ENCODE data around the gene NFE2L2.
"Not testable (repeated sequence)": the region's sequence is repeated elsewhere in the genome, so short reads cannot be mapped to it uniquely, and the experiment has no call there.

Gene NFE2L2

GRCh38 chr2:177187631-177188312 is 76.8 kb downstream of the NFE2L2 start:
- DNase-seq (ENCODE audit: extremely low spot score) = no peak
- CTCF ChIA-PET = interaction anchor here (1.2 kb wide), 1 partner anchor 10 kb away, joined by 4 read pairs; no protein-coding TSS in a partner anchor

GRCh38 chr2:177186038-177186437 is 78.5 kb downstream of the NFE2L2 start:
- DNase-seq (ENCODE audit: extremely low spot score); CTCF ChIA-PET: not testable (repeated sequence)
- POLR2A ChIA-PET = interaction anchor here (1.2 kb wide), 1 partner anchor 26 kb away, joined by 3 read pairs; the partner anchor contains the start of gene HNRNPA3

More at GRCh38 chr2:177187631-177188312, 76.8 kb downstream of the NFE2L2 start:
- TF ChIP-seq ARNT (IDR thresholded peaks at IDR 0.05) (no peak), NFRKB (IDR thresholded peaks at IDR 0.05) (no peak), BHLHE40 (IDR thresholded peaks at IDR 0.05; ENCODE audit: borderline replicate concordance) (no peak), CTBP1 (IDR thresholded peaks at IDR 0.05; ENCODE audit: borderline replicate concordance) (no peak), FOXM1 (IDR thresholded peaks at IDR 0.05; ENCODE audit: borderline replicate concordance) (no peak), SP1 (IDR thresholded peaks at IDR 0.05) (no peak), HDGF (IDR thresholded peaks at IDR 0.05; ENCODE audit: borderline replicate concordance) (no peak), ZNF384 (IDR thresholded peaks at IDR 0.05) (no peak), PKNOX1 (IDR thresholded peaks at IDR 0.05) (no peak), FOXK2 (IDR thresholded peaks at IDR 0.05) (no peak), L3MBTL2 (conservative IDR thresholded peaks at IDR 0.05) (no peak), SUZ12 (IDR thresholded peaks at IDR 0.05) (no peak), ELF4 (IDR thresholded peaks at IDR 0.05) (no peak), TARDBP (IDR thresholded peaks at IDR 0.05) (no peak), LEF1 (IDR thresholded peaks at IDR 0.05; ENCODE audit: borderline replicate concordance) (no peak), FOXA1 (IDR thresholded peaks at IDR 0.05) (no peak)
- POLR2A ChIA-PET = no interaction called here

GRCh38 chr2:177184606-177185005 is 79.9 kb downstream of the NFE2L2 start:
- ChIA-PET POLR2A (no interaction called here), CTCF (interaction anchor here (0.7 kb wide), 1 partner anchor 53 kb away, joined by 7 read pairs; no protein-coding TSS in a partner anchor)
- TF ChIP-seq TARDBP (IDR thresholded peaks at IDR 0.05) (no peak), FOXM1 (IDR thresholded peaks at IDR 0.05; ENCODE audit: borderline replicate concordance) (no peak), PKNOX1 (IDR thresholded peaks at IDR 0.05) (no peak), BHLHE40 (IDR thresholded peaks at IDR 0.05; ENCODE audit: borderline replicate concordance) (no peak), L3MBTL2 (conservative IDR thresholded peaks at IDR 0.05) (no peak), ARNT (IDR thresholded peaks at IDR 0.05) (no peak), ZNF384 (IDR thresholded peaks at IDR 0.05) (no peak), SUZ12 (IDR thresholded peaks at IDR 0.05) (no peak), ELF4 (IDR thresholded peaks at IDR 0.05) (no peak), FOXA1 (IDR thresholded peaks at IDR 0.05) (no peak), FOXK2 (IDR thresholded peaks at IDR 0.05) (no peak)
- no peak for DNase-seq (ENCODE audit: extremely low spot score)

- DNase-seq (ENCODE audit: extremely low spot score) = no peak
- CTCF ChIA-PET = no interaction called here
- TF ChIP-seq FOXA1 (IDR thresholded peaks at IDR 0.05) (no peak), BHLHE40 (IDR thresholded peaks at IDR 0.05; ENCODE audit: borderline replicate concordance) (no peak), ARNT (IDR thresholded peaks at IDR 0.05) (no peak), NFRKB (IDR thresholded peaks at IDR 0.05) (no peak), PKNOX1 (IDR thresholded peaks at IDR 0.05) (no peak), SP1 (IDR thresholded peaks at IDR 0.05) (no peak), ELF4 (IDR thresholded peaks at IDR 0.05) (no peak), CTBP1 (IDR thresholded peaks at IDR 0.05; ENCODE audit: borderline replicate concordance) (no peak), HDGF (IDR thresholded peaks at IDR 0.05; ENCODE audit: borderline replicate concordance) (no peak), SUZ12 (IDR thresholded peaks at IDR 0.05) (no peak), FOXK2 (IDR thresholded peaks at IDR 0.05) (no peak), LEF1 (IDR thresholded peaks at IDR 0.05; ENCODE audit: borderline replicate concordance) (no peak), ZNF384 (IDR thresholded peaks at IDR 0.05) (no peak), TARDBP (IDR thresholded peaks at IDR 0.05) (no peak), FOXM1 (IDR thresholded peaks at IDR 0.05; ENCODE audit: borderline replicate concordance) (no peak), L3MBTL2 (conservative IDR thresholded peaks at IDR 0.05) (no peak)
- POLR2A ChIA-PET = no interaction called here
Measured at GRCh38 chr2:177183860-177184259, 80.7 kb downstream of the NFE2L2 start.

Measured in HEK293T (cell line).